NT2/D1 (cell line): ENCODE measurements around the gene FADD.

Source experiments
- SUZ12 ChIP-seq: IDR thresholded peaks from 2 replicates; pipeline ENCODE4 v1.6.1; 2011; ENCODE audit not compliant: insufficient read length, insufficient read depth; ENCODE audit errors: extremely low read depth
- YY1 ChIP-seq: IDR thresholded peaks from 2 replicates; pipeline ENCODE4 v1.6.1; 2011; ENCODE audit not compliant: insufficient read length, insufficient read depth
- ZNF274 ChIP-seq: IDR thresholded peaks from 2 replicates; pipeline ENCODE4 v1.6.1; 2011; ENCODE audit warnings: mild to moderate bottlenecking, low read depth, low read length

- TF ChIP-seq SUZ12 (no peak), ZNF274 (no peak), YY1 (no peak)
Measured at GRCh38 chr11:70233034-70233433, 29.9 kb downstream of the FADD start.
